Duodenal mucosa (tissue), 2 donors: ENCODE data around the gene SPINK7.
"Not testable (repeated sequence)": the region's sequence is repeated elsewhere in the genome, so short reads cannot be mapped to it uniquely, and the experiment has no call there.

Experiments
- H3K27ac ChIP-seq: one replicate; pipeline ENCODE4 v1.7.0; 2013; ENCODE audit warnings: low read depth, low read length
- H3K27me3 ChIP-seq, 2 donors: one replicate each; pipeline ENCODE4 v1.7.0; 2013; ENCODE audit warnings: low read length in 2 of 2, control low read depth in 1 of 2; ENCODE audit not compliant: insufficient read depth in 2 of 2, control insufficient read depth in 1 of 2
- H3K36me3 ChIP-seq, 2 donors: one replicate each; pipeline ENCODE4 v1.7.0; 2013; ENCODE audit warnings: low read length in 2 of 2, control low read depth in 1 of 2; ENCODE audit not compliant: insufficient read depth in 2 of 2, control insufficient read depth in 1 of 2
- H3K4me1 ChIP-seq, 2 donors: one replicate each; pipeline ENCODE4 v1.7.0; 2013; ENCODE audit warnings: low read length in 2 of 2, control low read depth in 1 of 2; ENCODE audit not compliant: insufficient read depth in 2 of 2, control insufficient read depth in 1 of 2
- H3K4me3 ChIP-seq, 2 donors: one replicate each; pipeline ENCODE4 v1.7.0; 2013; ENCODE audit warnings: low read length in 2 of 2, low read depth in 1 of 2
- H3K9ac ChIP-seq, 2 donors: one replicate each; pipeline ENCODE4 v1.7.0; 2013; ENCODE audit warnings: low read length in 2 of 2, low read depth in 1 of 2
- H3K9me3 ChIP-seq, 2 donors: one replicate each; pipeline ENCODE4 v1.7.0; 2013; ENCODE audit warnings: low read length in 2 of 2, control low read depth in 1 of 2; ENCODE audit not compliant: control insufficient read depth in 1 of 2

Gene SPINK7

GRCh38 chr5:148312153-148312552 lies at the start of gene SPINK7:
Gene SPINK7 (plus strand): TSS chr5:148312423. CDS start chr5:148312484, 61 bp downstream.
- no peak within 1 kb of the TSS for H3K9ac ChIP-seq
- H3K4me3 ChIP-seq: no peak within 1 kb of the TSS
- H3K36me3 ChIP-seq: no peaks in the 10 kb centered on the region
- H3K27me3 ChIP-seq: no peaks in the 10 kb centered on the region
- H3K27ac ChIP-seq: no peak within 1 kb of the TSS
- no peaks in the 10 kb centered on the region for H3K4me1 ChIP-seq
- H3K9me3 ChIP-seq: no peaks in the 10 kb centered on the region

DNA sequence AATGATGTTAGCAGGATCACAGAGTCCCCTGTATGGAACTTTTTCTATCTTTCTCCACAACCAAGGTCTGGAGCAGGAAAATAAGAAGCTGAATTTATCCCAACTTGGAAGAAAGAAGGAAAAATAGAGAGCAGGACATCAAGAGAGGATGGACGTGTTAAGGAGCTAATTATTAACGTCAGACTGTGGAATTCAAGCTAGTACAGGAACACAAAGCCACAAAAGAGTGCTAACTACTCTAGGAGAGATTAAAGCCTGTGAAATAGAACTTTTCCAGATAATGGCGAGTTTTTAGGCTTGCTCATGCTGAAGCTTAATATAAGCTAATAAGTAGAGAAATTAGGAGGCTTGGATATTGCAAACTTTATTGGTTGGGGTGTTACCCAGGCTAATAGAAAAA lies 44.3 kb upstream of the SPINK7 start:
- Histone ChIP-seq H3K9ac (no peak overlapping the region), H3K4me3 (no peak overlapping the region), H3K4me1 (no peaks in the 10 kb centered on the region), H3K27ac (no peak overlapping the region), H3K36me3 (no peaks in the 10 kb centered on the region), H3K9me3 (no peaks in the 10 kb centered on the region), H3K27me3 (no peaks in the 10 kb centered on the region)

- Histone ChIP-seq H3K27me3 (no peaks in the 10 kb centered on the region), H3K9ac (no peak within 1 kb of the TSS), H3K9me3 (no peaks in the 10 kb centered on the region), H3K4me1 (no peaks in the 10 kb centered on the region), H3K36me3 (no peaks in the 10 kb centered on the region), H3K4me3 (no peak within 1 kb of the TSS), H3K27ac (no peak within 1 kb of the TSS)
Observed at GRCh38 chr5:148268566-148268965, 43.7 kb upstream of the SPINK7 start, which contains the start of gene SPINK13. Gene SPINK13 (plus strand): TSS chr5:148268794. CDS start chr5:148270073, 1,279 bp downstream.

GRCh38 chr5:148275129-148275528 lies 37.1 kb upstream of the SPINK7 start:
- not testable (repeated sequence) for H3K4me3 ChIP-seq, H3K9ac ChIP-seq, H3K27ac ChIP-seq, H3K36me3 ChIP-seq, H3K27me3 ChIP-seq, H3K9me3 ChIP-seq, H3K4me1 ChIP-seq

DNA sequence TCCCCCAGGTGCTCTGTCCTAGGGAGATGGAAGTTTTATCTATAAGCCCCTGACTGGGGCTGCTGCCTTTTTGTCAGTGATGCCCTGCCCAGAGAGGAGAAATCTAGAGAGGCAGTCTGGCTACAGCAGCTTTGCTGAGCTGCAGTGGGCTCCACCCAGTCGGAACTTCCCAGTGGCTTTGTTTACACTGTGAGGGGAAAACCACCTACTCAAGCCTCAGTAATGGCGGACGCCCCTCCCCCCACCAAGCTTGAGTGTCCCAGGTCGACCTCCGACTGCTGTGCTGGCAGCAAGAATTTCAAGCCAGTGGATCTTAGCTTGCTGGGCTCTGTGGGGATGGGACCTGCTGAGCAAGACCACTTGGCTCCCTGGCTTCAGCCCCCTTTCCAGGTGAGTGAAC lies 31.3 kb upstream of the SPINK7 start:
- H3K4me3 ChIP-seq, H3K9me3 ChIP-seq, H3K27me3 ChIP-seq, H3K36me3 ChIP-seq, H3K9ac ChIP-seq, H3K27ac ChIP-seq, H3K4me1 ChIP-seq: not testable (repeated sequence)

- not testable (repeated sequence) for H3K9me3 ChIP-seq, H3K27ac ChIP-seq, H3K27me3 ChIP-seq, H3K9ac ChIP-seq, H3K4me1 ChIP-seq, H3K36me3 ChIP-seq, H3K4me3 ChIP-seq
Observed at GRCh38 chr5:148281336-148281735, 30.9 kb upstream of the SPINK7 start.

- Histone ChIP-seq H3K27ac (no peak overlapping the region), H3K4me3 (no peak overlapping the region), H3K27me3 (no peaks in the 10 kb centered on the region), H3K36me3 (no peaks in the 10 kb centered on the region), H3K9me3 (no peaks in the 10 kb centered on the region), H3K9ac (no peak overlapping the region), H3K4me1 (no peaks in the 10 kb centered on the region)
Observed at GRCh38 chr5:148290271-148291195, 21.7 kb upstream of the SPINK7 start.

- Histone ChIP-seq H3K9me3 (no peaks in the 10 kb centered on the region), H3K4me3 (no peak overlapping the region), H3K4me1 (no peaks in the 10 kb centered on the region), H3K9ac (no peak overlapping the region), H3K27me3 (no peaks in the 10 kb centered on the region), H3K27ac (no peak overlapping the region), H3K36me3 (no peaks in the 10 kb centered on the region)
Observed at GRCh38 chr5:148297731-148298130, 14.5 kb upstream of the SPINK7 start.

GRCh38 chr5:148306446-148306845 lies 5.8 kb upstream of the SPINK7 start:
- no peak overlapping the region for H3K27ac ChIP-seq
- no peaks in the 10 kb centered on the region for H3K27me3 ChIP-seq
- no peaks in the 10 kb centered on the region for H3K4me1 ChIP-seq
- H3K9ac ChIP-seq: no peak overlapping the region
- no peaks in the 10 kb centered on the region for H3K9me3 ChIP-seq
- no peak overlapping the region for H3K4me3 ChIP-seq
- no peaks in the 10 kb centered on the region for H3K36me3 ChIP-seq

- H3K27ac ChIP-seq: no peak overlapping the region
- no peaks in the 10 kb centered on the region for H3K27me3 ChIP-seq
- H3K4me1 ChIP-seq: no peaks in the 10 kb centered on the region
- no peak overlapping the region for H3K4me3 ChIP-seq
- no peaks in the 10 kb centered on the region for H3K36me3 ChIP-seq
- no peaks in the 10 kb centered on the region for H3K9me3 ChIP-seq
- H3K9ac ChIP-seq: no peak overlapping the region
Observed at GRCh38 chr5:148309019-148309418, 3.2 kb upstream of the SPINK7 start.
